K562 (cell line): ENCODE data around the gene MGA. TPM values are rescaled to one million over a fixed set of nuclear protein-coding genes. Genes with fewer than 3 reads are reported as not detected.
A peak's percentile ranks its signal among the peaks of the same experiment; 100 is the strongest.

Experiments used
- CHD1 ChIP-seq: fragments of 200-600 bp; sonication (generic); IDR thresholded peaks from one replicate; pipeline ENCODE4 v1.6.1; 2012; ENCODE audit warnings: mild to moderate bottlenecking, moderate library complexity, low read length, inconsistent platforms
- ETV5 ChIP-seq: sonication (generic); formaldehyde crosslinking; IDR thresholded peaks from 2 replicates; pipeline ENCODE4 v1.4.0; 2020; ENCODE audit warnings: low read depth, mild to moderate bottlenecking, missing genetic modification reagents
- KAT7 ChIP-seq: sonication (generic); formaldehyde crosslinking; IDR thresholded peaks from 2 replicates; pipeline ENCODE4 v1.8.0; 2022; ENCODE audit warnings: missing genetic modification reagents, mild to moderate bottlenecking, borderline replicate concordance
- PHF21A ChIP-seq: fragments of 450-650 bp; IDR thresholded peaks from 2 replicates; pipeline ENCODE4 v1.6.1; 2017; ENCODE audit warnings: low read depth, borderline replicate concordance
- PTTG1 ChIP-seq: fragments of 450-650 bp; IDR thresholded peaks from 2 replicates; pipeline ENCODE4 v1.6.1; 2016; ENCODE audit warnings: low read depth, mild to moderate bottlenecking, missing genetic modification characterization, missing compliant biosample characterization
- RNF2 ChIP-seq: sonication (generic); IDR thresholded peaks from 2 replicates; pipeline ENCODE4 v1.6.1; 2016
- SMAD4 ChIP-seq: fragments of 250-450 bp; sonication (Bioruptor Pico); conservative IDR thresholded peaks from 2 replicates; pipeline ENCODE4 v1.8.0; 2021; ENCODE audit warnings: inconsistent platforms, mild to moderate bottlenecking, moderate library complexity
- polyA plus RNA-seq, 8 experiments: library from polyadenylated mRNA; depleted of rRNA in 4 of 8; stranded (reverse) in 5 of 8; unstranded in 3 of 8; fragments of >200 nt; fragmentation: Nextera tagmentation in 2 of 8; fragmentation: Illumina TruSeq in 1 of 8; extraction: Ambion mirVana in 2 of 8; extraction: Trizol in 1 of 8; gene quantifications; 2 replicates each; pipeline versions ENCODE4 v1.2.1 to v1.2.3, GENCODE V29; 2011 to 2014; ENCODE audit warnings: inconsistent platforms in 1 of 8, missing spikeins in 1 of 8
- total RNA-seq, 7 experiments: library from RNA; depleted of rRNA in 6 of 7; stranded (reverse); fragments of >200 nt in 6 of 7; fragmentation: Illumina TruSeq in 2 of 7; extraction: Trizol in 2 of 7; gene quantifications; 2 replicates each; pipeline versions ENCODE4 v1.2.1 to v1.2.3, GENCODE V29; 2011 to 2021; ENCODE audit warnings: low replicate concordance in 1 of 7
- TF ChIP-seq, protein P1 (sequence below): fragments of 450-650 bp; IDR thresholded peaks from 2 replicates; pipeline ENCODE4 v1.7.0; 2016; ENCODE audit warnings: borderline replicate concordance
- TF ChIP-seq, protein P2 (sequence below): fragments of 250-450 bp; sonication (Bioruptor Pico); IDR thresholded peaks from 2 replicates; pipeline ENCODE4 v1.6.1; 2021; ENCODE audit warnings: mild to moderate bottlenecking
- TF ChIP-seq, protein P3 (sequence below): sonication (generic); formaldehyde crosslinking; IDR thresholded peaks from 2 replicates; pipeline ENCODE4 v1.8.1; 2022; ENCODE audit warnings: missing genetic modification reagents
- TF ChIP-seq, protein P4 (sequence below), 2 experiments: fragments of 450-650 bp; formaldehyde crosslinking in 1 of 2; IDR thresholded peaks; 2 replicates each; pipeline versions ENCODE4 v1.4.0 to v1.6.1; 2014 to 2020; ENCODE audit warnings: mild to moderate bottlenecking in 2 of 2, borderline replicate concordance in 1 of 2, low read depth in 1 of 2
- TF ChIP-seq, protein P5 (sequence below), 3 experiments: fragments of 200-800 bp in 1 of 3; sonication (Bioruptor generic) in 1 of 3; sonication (generic) in 1 of 3; formaldehyde crosslinking in 1 of 3; IDR thresholded peaks; 2 replicates each; pipeline versions ENCODE4 v1.6.1 to v1.8.0; 2016 to 2022; ENCODE audit warnings: mild to moderate bottlenecking in 2 of 3, missing compliant biosample characterization in 2 of 3, missing genetic modification characterization in 2 of 3, missing genetic modification reagents in 1 of 3

Gene MGA
- total and polyA plus RNA-seq, 9 of the 15 experiments (the other 6 are each of a cell fraction or from before 2014, with no cell fraction given), result 4.7 to 56.1 (median 21.1) TPM

DNA sequence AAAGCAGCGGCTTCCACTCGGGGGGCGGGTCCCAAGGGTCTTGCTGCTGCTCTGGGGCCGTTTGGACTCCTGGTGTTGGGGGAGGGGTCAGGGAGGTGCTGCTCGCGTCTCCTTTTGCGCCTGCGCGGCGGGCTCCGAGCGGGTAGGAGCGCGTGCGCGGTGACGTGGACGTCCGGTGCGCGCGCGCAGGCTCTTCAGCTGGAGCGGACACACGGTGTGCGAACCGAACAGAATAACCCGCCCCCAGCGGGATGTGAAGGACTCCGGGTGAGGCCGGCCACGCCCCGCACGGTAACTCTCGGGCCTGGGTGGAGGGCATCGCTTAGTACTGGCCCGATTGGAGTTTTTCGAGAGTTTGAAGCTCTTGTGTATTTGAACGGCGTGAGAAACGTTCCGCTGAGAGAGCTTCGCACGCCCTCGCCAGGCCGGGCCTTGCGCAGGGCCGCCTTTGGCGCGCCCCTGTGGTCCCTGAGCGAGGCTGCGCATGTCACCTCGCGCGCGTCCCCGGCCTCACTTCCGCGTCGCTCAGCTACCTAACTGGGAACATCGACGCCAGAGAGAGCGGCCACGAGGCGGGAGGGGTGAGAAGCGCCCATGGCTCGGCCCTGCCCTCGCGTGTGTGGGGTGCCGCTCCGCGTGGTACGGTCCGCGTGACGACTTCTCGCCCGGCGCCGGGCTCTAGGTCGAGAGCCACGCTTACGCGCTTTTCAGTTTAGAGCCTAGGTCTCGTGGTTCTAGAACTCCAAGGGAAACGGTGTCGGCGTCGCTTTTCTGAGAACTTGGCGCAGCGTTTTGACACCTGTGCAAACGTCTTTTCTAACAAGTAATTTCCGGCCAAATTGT lies at the start of gene MGA (continued):
- TF ChIP-seq, protein P1, sequence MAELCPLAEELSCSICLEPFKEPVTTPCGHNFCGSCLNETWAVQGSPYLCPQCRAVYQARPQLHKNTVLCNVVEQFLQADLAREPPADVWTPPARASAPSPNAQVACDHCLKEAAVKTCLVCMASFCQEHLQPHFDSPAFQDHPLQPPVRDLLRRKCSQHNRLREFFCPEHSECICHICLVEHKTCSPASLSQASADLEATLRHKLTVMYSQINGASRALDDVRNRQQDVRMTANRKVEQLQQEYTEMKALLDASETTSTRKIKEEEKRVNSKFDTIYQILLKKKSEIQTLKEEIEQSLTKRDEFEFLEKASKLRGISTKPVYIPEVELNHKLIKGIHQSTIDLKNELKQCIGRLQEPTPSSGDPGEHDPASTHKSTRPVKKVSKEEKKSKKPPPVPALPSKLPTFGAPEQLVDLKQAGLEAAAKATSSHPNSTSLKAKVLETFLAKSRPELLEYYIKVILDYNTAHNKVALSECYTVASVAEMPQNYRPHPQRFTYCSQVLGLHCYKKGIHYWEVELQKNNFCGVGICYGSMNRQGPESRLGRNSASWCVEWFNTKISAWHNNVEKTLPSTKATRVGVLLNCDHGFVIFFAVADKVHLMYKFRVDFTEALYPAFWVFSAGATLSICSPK, result no peak
- TF ChIP-seq SMAD4 (CRISPR knock-in tag) (peak; percentile 77), RNF2 (peak; percentile 97), PHF21A (peak; percentile 98), ETV5 (CRISPR knock-in tag) (peak; percentile 77; the same call in 1 of the 2 replicates), CHD1 (no peak), PTTG1 (tag) (no peak), KAT7 (CRISPR knock-in tag) (peak; percentile 73; the same call in 1 of the 2 replicates)
- TF ChIP-seq, protein P2, sequence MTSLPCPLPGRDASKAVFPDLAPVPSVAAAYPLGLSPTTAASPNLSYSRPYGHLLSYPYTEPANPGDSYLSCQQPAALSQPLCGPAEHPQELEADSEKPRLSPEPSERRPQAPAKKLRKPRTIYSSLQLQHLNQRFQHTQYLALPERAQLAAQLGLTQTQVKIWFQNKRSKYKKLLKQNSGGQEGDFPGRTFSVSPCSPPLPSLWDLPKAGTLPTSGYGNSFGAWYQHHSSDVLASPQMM, result no peak
- TF ChIP-seq, protein P3, sequence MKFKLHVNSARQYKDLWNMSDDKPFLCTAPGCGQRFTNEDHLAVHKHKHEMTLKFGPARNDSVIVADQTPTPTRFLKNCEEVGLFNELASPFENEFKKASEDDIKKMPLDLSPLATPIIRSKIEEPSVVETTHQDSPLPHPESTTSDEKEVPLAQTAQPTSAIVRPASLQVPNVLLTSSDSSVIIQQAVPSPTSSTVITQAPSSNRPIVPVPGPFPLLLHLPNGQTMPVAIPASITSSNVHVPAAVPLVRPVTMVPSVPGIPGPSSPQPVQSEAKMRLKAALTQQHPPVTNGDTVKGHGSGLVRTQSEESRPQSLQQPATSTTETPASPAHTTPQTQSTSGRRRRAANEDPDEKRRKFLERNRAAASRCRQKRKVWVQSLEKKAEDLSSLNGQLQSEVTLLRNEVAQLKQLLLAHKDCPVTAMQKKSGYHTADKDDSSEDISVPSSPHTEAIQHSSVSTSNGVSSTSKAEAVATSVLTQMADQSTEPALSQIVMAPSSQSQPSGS (CRISPR knock-in tag), result peak; percentile 89
- TF ChIP-seq, protein P4, sequence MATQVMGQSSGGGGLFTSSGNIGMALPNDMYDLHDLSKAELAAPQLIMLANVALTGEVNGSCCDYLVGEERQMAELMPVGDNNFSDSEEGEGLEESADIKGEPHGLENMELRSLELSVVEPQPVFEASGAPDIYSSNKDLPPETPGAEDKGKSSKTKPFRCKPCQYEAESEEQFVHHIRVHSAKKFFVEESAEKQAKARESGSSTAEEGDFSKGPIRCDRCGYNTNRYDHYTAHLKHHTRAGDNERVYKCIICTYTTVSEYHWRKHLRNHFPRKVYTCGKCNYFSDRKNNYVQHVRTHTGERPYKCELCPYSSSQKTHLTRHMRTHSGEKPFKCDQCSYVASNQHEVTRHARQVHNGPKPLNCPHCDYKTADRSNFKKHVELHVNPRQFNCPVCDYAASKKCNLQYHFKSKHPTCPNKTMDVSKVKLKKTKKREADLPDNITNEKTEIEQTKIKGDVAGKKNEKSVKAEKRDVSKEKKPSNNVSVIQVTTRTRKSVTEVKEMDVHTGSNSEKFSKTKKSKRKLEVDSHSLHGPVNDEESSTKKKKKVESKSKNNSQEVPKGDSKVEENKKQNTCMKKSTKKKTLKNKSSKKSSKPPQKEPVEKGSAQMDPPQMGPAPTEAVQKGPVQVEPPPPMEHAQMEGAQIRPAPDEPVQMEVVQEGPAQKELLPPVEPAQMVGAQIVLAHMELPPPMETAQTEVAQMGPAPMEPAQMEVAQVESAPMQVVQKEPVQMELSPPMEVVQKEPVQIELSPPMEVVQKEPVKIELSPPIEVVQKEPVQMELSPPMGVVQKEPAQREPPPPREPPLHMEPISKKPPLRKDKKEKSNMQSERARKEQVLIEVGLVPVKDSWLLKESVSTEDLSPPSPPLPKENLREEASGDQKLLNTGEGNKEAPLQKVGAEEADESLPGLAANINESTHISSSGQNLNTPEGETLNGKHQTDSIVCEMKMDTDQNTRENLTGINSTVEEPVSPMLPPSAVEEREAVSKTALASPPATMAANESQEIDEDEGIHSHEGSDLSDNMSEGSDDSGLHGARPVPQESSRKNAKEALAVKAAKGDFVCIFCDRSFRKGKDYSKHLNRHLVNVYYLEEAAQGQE (IDR thresholded peaks at IDR 0.05; ENCODE audit: borderline replicate concordance), result peak; percentile 49; the same call in 1 of the 2 replicates
- TF ChIP-seq, protein P4 (CRISPR knock-in tag; IDR thresholded peaks at IDR 0.05; ENCODE audit: low read depth), result no peak; the same call in 1 of the 2 replicates
- TF ChIP-seq, protein P5, sequence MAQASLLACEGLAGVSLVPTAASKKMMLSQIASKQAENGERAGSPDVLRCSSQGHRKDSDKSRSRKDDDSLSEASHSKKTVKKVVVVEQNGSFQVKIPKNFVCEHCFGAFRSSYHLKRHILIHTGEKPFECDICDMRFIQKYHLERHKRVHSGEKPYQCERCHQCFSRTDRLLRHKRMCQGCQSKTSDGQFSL (CRISPR knock-in tag; IDR thresholded peaks at IDR 0.05), result peak; percentile 91
- TF ChIP-seq, protein P5 (tag; IDR thresholded peaks at IDR 0.05), result no peak
